ENCODE measurements around the gene GRK1.

- TF ChIP-seq ZNF169 (tag by site-specific recombination; IDR thresholded peaks at IDR 0.05) (no peak), CTCF (tag by site-specific recombination; IDR thresholded peaks at IDR 0.05) (no peak), KLF9 (tag by site-specific recombination; IDR thresholded peaks at IDR 0.05; ENCODE audit: low read depth) (no peak), PBX3 (CRISPR knock-in tag; IDR thresholded peaks at IDR 0.05) (no peak), ZNF37A (tag by site-specific recombination; IDR thresholded peaks at IDR 0.05) (no peak), ZNF24 (tag by site-specific recombination; IDR thresholded peaks at IDR 0.05) (no peak), ZSCAN23 (tag by site-specific recombination; IDR thresholded peaks at IDR 0.05) (no peak), ZNF174 (tag by site-specific recombination; IDR thresholded peaks at IDR 0.05) (no peak), ZNF571 (tag by site-specific recombination; IDR thresholded peaks at IDR 0.05) (no peak)
- TF ChIP-seq, protein P1, sequence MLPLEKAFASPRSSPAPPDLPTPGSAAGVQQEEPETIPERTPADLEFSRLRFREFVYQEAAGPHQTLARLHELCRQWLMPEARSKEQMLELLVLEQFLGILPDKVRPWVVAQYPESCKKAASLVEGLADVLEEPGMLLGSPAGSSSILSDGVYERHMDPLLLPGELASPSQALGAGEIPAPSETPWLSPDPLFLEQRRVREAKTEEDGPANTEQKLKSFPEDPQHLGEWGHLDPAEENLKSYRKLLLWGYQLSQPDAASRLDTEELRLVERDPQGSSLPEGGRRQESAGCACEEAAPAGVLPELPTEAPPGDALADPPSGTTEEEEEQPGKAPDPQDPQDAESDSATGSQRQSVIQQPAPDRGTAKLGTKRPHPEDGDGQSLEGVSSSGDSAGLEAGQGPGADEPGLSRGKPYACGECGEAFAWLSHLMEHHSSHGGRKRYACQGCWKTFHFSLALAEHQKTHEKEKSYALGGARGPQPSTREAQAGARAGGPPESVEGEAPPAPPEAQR (tag by site-specific recombination; IDR thresholded peaks at IDR 0.05) = no peak
- TF ChIP-seq, protein P2, sequence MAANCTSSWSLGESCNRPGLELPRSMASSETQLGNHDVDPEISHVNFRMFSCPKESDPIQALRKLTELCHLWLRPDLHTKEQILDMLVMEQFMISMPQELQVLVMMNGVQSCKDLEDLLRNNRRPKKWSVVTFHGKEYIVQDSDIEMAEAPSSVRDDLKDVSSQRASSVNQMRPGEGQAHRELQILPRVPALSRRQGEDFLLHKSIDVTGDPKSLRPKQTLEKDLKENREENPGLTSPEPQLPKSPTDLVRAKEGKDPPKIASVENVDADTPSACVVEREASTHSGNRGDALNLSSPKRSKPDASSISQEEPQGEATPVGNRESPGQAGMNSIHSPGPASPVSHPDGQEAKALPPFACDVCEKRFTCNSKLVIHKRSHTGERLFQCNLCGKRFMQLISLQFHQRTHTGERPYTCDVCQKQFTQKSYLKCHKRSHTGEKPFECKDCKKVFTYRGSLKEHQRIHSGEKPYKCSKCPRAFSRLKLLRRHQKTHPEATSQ (tag by site-specific recombination; IDR thresholded peaks at IDR 0.05) = no peak
Measured at GRCh38 chr13:113646921-113647340, 20.1 kb upstream of the GRK1 start.

Measured in HEK293 (cell line).